ENCODE results near the gene PRF1. TPM values are rescaled to one million over a fixed set of nuclear protein-coding genes. Genes with fewer than 3 reads are reported as not detected.

Gene PRF1
- total RNA-seq (2014; rRNA removed; shearing (Covaris generic)), result not detected in 2 replicates

DNA sequence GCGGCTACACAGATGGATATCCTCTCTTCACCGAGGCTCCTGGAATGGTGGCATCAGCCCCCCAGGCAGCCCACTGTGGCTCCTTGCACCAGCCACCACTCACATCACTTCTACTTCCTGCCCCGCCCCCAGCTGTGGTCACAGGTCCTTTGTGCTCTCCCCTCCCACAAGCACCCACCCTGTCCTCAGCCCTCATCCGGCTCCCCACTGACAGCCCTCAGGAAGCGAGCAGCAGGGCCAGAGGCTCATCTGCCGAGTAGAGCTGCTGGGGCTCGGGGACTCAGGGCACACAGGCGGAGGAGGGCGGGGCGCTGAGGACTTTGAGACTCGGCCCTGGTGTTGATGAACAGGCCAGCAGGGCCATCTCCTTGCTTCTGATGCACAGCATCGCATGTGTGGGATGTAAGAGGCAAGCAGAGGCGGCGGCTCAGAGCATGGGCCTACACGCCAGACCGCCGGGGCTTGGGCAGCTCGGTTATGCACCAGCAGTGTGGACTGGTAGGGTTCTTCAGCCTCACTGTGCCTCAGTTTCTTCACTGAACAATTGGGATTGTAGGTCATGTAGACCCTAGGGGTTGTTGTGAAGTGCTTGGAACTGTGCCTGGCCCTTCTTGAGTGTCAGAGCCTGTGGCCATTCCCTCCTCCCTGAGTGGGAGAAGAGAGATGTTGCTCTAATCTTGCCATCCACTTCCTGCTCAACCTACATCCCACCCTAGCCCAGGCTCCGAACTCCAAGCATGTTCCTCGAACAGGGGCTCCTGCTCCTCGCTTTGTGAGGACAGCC, at the start of gene PRF1:
TSS of gene PRF1 (minus strand) at position 77 of the 784 bp plus-strand sequence. CDS start 1,839 bp downstream, outside the sequence.

Other genes with a start within 250 kb of the PRF1 start
- 2.3 and 2.4 TPM in 2 replicates for gene LRRC20, start 220.1 kb downstream of the PRF1 start, total RNA-seq (2014; rRNA removed; shearing (Covaris generic))
- 6.5 and 8.4 TPM in 2 replicates for gene EIF4EBP2, start 198.6 kb downstream of the PRF1 start, total RNA-seq (2014; rRNA removed; shearing (Covaris generic))
- not detected in 2 replicates for gene NODAL, start 161.1 kb downstream of the PRF1 start, total RNA-seq (2014; rRNA removed; shearing (Covaris generic))
- gene PALD1, start 124.0 kb downstream of the PRF1 start, total RNA-seq (2014; rRNA removed; shearing (Covaris generic)), result 1.4 and 1.6 TPM in 2 replicates
- 0.08 TPM in 1 of 2 replicates, not detected in the other for gene ADAMTS14, start 69.8 kb upstream of the PRF1 start, total RNA-seq (2014; rRNA removed; shearing (Covaris generic))
- gene TBATA, start 182.6 kb upstream of the PRF1 start, total RNA-seq (2014; rRNA removed; shearing (Covaris generic)), result not detected in 2 replicates
- gene SGPL1, start 213.2 kb upstream of the PRF1 start, total RNA-seq (2014; rRNA removed; shearing (Covaris generic)), result 21.6 and 22.9 TPM in 2 replicates